ENCODE data around the gene PDE4C.

The PDE4C gene

GRCh38 chr19:18232540-18233223 is 6.4 kb upstream of the PDE4C start:
- Mint-ChIP-seq H3K27me3 (peaks cover 85% of the 10 kb centered on the region), H3K27ac (no peak overlapping the region), H3K9me3 (peaks cover 6 to 8% of the 10 kb centered on the region in 2 donors), H3K4me1 (peaks cover 31% of the 10 kb centered on the region), H3K4me3 (peak overlapping the region in 1 of 2 donors; percentile 41)
- no peak for DNase-seq
- ATAC-seq, result peak; percentile 40

- H3K4me3 Mint-ChIP-seq, result no peak overlapping the region
- no peak overlapping the region for H3K27ac Mint-ChIP-seq
- H3K9me3 Mint-ChIP-seq, result peaks cover 6 to 8% of the 10 kb centered on the region in 2 donors
- DNase-seq (no peak), ATAC-seq (no peak)
- peaks cover 89% of the 10 kb centered on the region for H3K27me3 Mint-ChIP-seq
- H3K4me1 Mint-ChIP-seq, result peaks cover 40% of the 10 kb centered on the region
Measured at GRCh38 chr19:18231775-18232174, 5.5 kb upstream of the PDE4C start.

- Mint-ChIP-seq H3K4me3 (no peak overlapping the region), H3K27me3 (peaks cover 89% of the 10 kb centered on the region), H3K9me3 (peaks cover 6 to 8% of the 10 kb centered on the region in 2 donors), H3K27ac (no peak overlapping the region), H3K4me1 (peaks cover 44% of the 10 kb centered on the region)
- DNase-seq (no peak), ATAC-seq (no peak)
Measured at GRCh38 chr19:18230941-18231734, 4.9 kb upstream of the PDE4C start.

- Mint-ChIP-seq H3K4me3 (no peak overlapping the region), H3K9me3 (peaks cover 6 to 8% of the 10 kb centered on the region in 2 donors), H3K27ac (no peak overlapping the region), H3K27me3 (peaks cover 89% of the 10 kb centered on the region), H3K4me1 (peaks cover 56% of the 10 kb centered on the region)
- no peak for DNase-seq
- no peak for ATAC-seq
Measured at GRCh38 chr19:18229915-18230314, 3.7 kb upstream of the PDE4C start.

GRCh38 chr19:18229474-18229873 is 3.2 kb upstream of the PDE4C start:
- no peak overlapping the region for H3K4me3 Mint-ChIP-seq
- H3K9me3 Mint-ChIP-seq, result peaks cover 6 to 8% of the 10 kb centered on the region in 2 donors
- ATAC-seq (no peak), DNase-seq (no peak)
- peaks cover 89% of the 10 kb centered on the region for H3K27me3 Mint-ChIP-seq
- no peak overlapping the region for H3K27ac Mint-ChIP-seq
- peaks cover 60% of the 10 kb centered on the region for H3K4me1 Mint-ChIP-seq

- no peak overlapping the region for H3K4me3 Mint-ChIP-seq
- no peak for ATAC-seq
- peaks cover 60% of the 10 kb centered on the region for H3K4me1 Mint-ChIP-seq
- DNase-seq, result no peak
- H3K27me3 Mint-ChIP-seq, result peaks cover 89% of the 10 kb centered on the region
- H3K9me3 Mint-ChIP-seq, result no peaks in the 10 kb centered on the region
- no peak overlapping the region for H3K27ac Mint-ChIP-seq
Measured at GRCh38 chr19:18227781-18228271, 1.6 kb upstream of the PDE4C start.

- peak overlapping the region in 1 of 2 donors; percentile 65 for H3K27ac Mint-ChIP-seq
- H3K9me3 Mint-ChIP-seq, result no peaks in the 10 kb centered on the region
- peaks cover 53% of the 10 kb centered on the region for H3K4me1 Mint-ChIP-seq
- no peak overlapping the region for H3K4me3 Mint-ChIP-seq
- no peak for DNase-seq
- peaks cover 89% of the 10 kb centered on the region for H3K27me3 Mint-ChIP-seq
- ATAC-seq, result no peak
Measured at GRCh38 chr19:18226956-18227780, 930 bp upstream of the PDE4C start.

GRCh38 chr19:18225355-18225701 is 910 bp downstream of the PDE4C start:
- Mint-ChIP-seq H3K9me3 (no peaks in the 10 kb centered on the region), H3K4me1 (peaks cover 47% of the 10 kb centered on the region), H3K4me3 (peak overlapping the region; percentile 85 to 94), H3K27ac (no peak overlapping the region), H3K27me3 (peaks cover 90% of the 10 kb centered on the region)
- no peak for DNase-seq
- no peak for ATAC-seq

GRCh38 chr19:18224525-18225354 is 1.5 kb downstream of the PDE4C start:
- Mint-ChIP-seq H3K27me3 (peaks cover 90% of the 10 kb centered on the region), H3K9me3 (no peaks in the 10 kb centered on the region), H3K4me3 (peak overlapping the region; percentile 85 to 94)

GRCh38 chr19:18223860-18224524 is 2.2 kb downstream of the PDE4C start:
- Mint-ChIP-seq H3K4me1 (peaks cover 48% of the 10 kb centered on the region), H3K4me3 (peak overlapping the region; percentile 85 to 94), H3K9me3 (no peaks in the 10 kb centered on the region), H3K27me3 (peaks cover 89% of the 10 kb centered on the region), H3K27ac (peak overlapping the region in 1 of 2 donors; percentile 46)
- peak; percentile 44 to 54 for DNase-seq
- peak; percentile 32 for ATAC-seq

More at GRCh38 chr19:18224525-18225354, 1.5 kb downstream of the PDE4C start:
- H3K4me1 Mint-ChIP-seq, result peaks cover 48% of the 10 kb centered on the region
- H3K27ac Mint-ChIP-seq, result peak overlapping the region; percentile 89 to 91
- peak; percentile 97 for ATAC-seq
- DNase-seq, result peak; percentile 92 to 95

GRCh38 chr19:18221815-18222725 is 4.2 kb downstream of the PDE4C start:
- peaks cover 43% of the 10 kb centered on the region for H3K4me1 Mint-ChIP-seq
- no peak for DNase-seq
- H3K4me3 Mint-ChIP-seq, result no peak overlapping the region
- ATAC-seq, result no peak
- peaks cover 77% of the 10 kb centered on the region for H3K27me3 Mint-ChIP-seq
- H3K9me3 Mint-ChIP-seq, result no peaks in the 10 kb centered on the region
- no peak overlapping the region for H3K27ac Mint-ChIP-seq

GRCh38 chr19:18220632-18221275 is 5.5 kb downstream of the PDE4C start:
- Mint-ChIP-seq H3K27me3 (peaks cover 64% of the 10 kb centered on the region), H3K27ac (no peak overlapping the region), H3K4me3 (no peak overlapping the region), H3K9me3 (no peaks in the 10 kb centered on the region), H3K4me1 (peaks cover 32% of the 10 kb centered on the region)
- ATAC-seq, result no peak
- no peak for DNase-seq

Data from stimulated activated naive CD8-positive, alpha-beta T cell treated with anti-CD3 and anti-CD28 coated beads, Interleukin-15, amount 100 ng/mL, for 72 hours (primary cell).